GM19324 (cell line): Measurements from ENCODE around the gene ULK3.

Experiments
- ATAC-seq: cut with Tn5 transposase; IDR thresholded peaks from one replicate; pipeline ENCODE4 v1.9.1; 2021; ENCODE audit warnings: mild to moderate bottlenecking, moderate library complexity; ENCODE audit not compliant: unreplicated experiment, low FRiP score

ULK3 gene

GRCh38 chr15:74801311-74801997 lies 41.5 kb downstream of the ULK3 start:
- ATAC-seq = no peak

- no peak for ATAC-seq
These were observed 42.3 kb downstream of the ULK3 start for GRCh38 chr15:74800559-74801094.

GRCh38 chr15:74799856-74800558 lies 42.9 kb downstream of the ULK3 start:
- peak; percentile 45 for ATAC-seq

- ATAC-seq = no peak
These were observed 43.6 kb downstream of the ULK3 start for GRCh38 chr15:74799255-74799855.

GRCh38 chr15:74798388-74799254 lies 44.3 kb downstream of the ULK3 start:
- no peak for ATAC-seq

- ATAC-seq = no peak
These were observed 46.9 kb downstream of the ULK3 start for GRCh38 chr15:74795966-74796625.

GRCh38 chr15:74794970-74795349 lies 48.0 kb downstream of the ULK3 start:
- ATAC-seq = no peak

GRCh38 chr15:74794248-74794969 lies 48.5 kb downstream of the ULK3 start:
- no peak for ATAC-seq

- ATAC-seq = no peak
These were observed 49.6 kb downstream of the ULK3 start for GRCh38 chr15:74793135-74794028.

- no peak for ATAC-seq
These were observed 50.5 kb downstream of the ULK3 start for GRCh38 chr15:74792227-74793016.

GRCh38 chr15:74791667-74792066 lies 51.3 kb downstream of the ULK3 start:
- no peak for ATAC-seq

GRCh38 chr15:74791007-74791406 lies 51.9 kb downstream of the ULK3 start:
- ATAC-seq = no peak

GRCh38 chr15:74790080-74790916 lies 52.7 kb downstream of the ULK3 start:
- no peak for ATAC-seq

- no peak for ATAC-seq
These were observed 53.2 kb downstream of the ULK3 start for GRCh38 chr15:74789741-74790079.

GRCh38 chr15:74789171-74789631 lies 53.8 kb downstream of the ULK3 start:
- no peak for ATAC-seq

GRCh38 chr15:74788683-74789151 lies 54.2 kb downstream of the ULK3 start:
- ATAC-seq = no peak
